Gastrocnemius medialis (tissue), 4 donors: ENCODE measurements around the gene DIP2C.

ENCODE experiments used
- POLR2A ChIP-seq, 2 donors: fragments of 450-650 bp; IDR thresholded peaks; one replicate each; pipeline ENCODE4 v1.6.1; 2017; ENCODE audit warnings: antibody characterized with exemption in 2 of 2, mild to moderate bottlenecking in 2 of 2, moderate library complexity in 2 of 2
- TF ChIP-seq, protein P1 (sequence below), 5 experiments: fragments of 450-650 bp in 3 of 5; fragments of 200-600 bp in 2 of 5; sonication (generic) in 2 of 5; IDR thresholded peaks in 4 of 5; conservative IDR thresholded peaks in 1 of 5; 1 replicate in 4 of 5; 2 replicates in 1 of 5; pipeline ENCODE4 v1.5.1; 2016 to 2019; ENCODE audit warnings: antibody characterized with exemption in 5 of 5, mild to moderate bottlenecking in 3 of 5, moderate library complexity in 3 of 5

DNA sequence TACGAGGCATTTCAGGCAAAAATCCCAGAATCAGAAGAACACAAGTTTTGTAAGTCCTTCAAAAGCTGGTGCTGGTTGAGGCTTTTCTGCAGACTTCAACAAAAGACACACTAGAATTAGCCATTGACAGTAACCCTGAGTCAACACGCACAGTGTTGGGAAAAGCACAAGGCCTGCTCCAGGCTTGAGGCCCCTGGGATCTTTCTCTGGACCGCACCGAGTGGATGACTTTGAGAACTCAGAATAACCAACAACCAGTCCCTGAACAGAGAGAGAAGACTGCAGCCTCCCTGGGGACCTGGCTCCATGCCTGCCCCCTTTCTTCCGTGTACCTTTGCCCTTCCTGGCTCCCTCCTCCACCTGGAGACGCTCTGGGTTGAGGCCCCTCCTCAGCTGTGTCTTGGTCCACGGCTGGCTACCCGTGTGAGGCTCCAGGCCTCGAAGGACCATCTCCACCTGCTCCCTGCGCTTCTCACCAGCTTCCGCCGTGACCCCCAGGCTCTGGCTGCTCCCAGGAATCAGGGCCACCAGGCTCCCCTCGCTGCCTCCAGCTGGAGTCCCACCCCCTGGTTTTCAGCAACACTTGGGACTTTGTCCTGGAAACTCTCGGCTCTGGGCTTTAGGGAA lies 28.4 kb downstream of the DIP2C start:
- TF ChIP-seq, protein P1, sequence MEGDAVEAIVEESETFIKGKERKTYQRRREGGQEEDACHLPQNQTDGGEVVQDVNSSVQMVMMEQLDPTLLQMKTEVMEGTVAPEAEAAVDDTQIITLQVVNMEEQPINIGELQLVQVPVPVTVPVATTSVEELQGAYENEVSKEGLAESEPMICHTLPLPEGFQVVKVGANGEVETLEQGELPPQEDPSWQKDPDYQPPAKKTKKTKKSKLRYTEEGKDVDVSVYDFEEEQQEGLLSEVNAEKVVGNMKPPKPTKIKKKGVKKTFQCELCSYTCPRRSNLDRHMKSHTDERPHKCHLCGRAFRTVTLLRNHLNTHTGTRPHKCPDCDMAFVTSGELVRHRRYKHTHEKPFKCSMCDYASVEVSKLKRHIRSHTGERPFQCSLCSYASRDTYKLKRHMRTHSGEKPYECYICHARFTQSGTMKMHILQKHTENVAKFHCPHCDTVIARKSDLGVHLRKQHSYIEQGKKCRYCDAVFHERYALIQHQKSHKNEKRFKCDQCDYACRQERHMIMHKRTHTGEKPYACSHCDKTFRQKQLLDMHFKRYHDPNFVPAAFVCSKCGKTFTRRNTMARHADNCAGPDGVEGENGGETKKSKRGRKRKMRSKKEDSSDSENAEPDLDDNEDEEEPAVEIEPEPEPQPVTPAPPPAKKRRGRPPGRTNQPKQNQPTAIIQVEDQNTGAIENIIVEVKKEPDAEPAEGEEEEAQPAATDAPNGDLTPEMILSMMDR (IDR thresholded peaks at IDR 0.05 in 4 of 5, conservative IDR thresholded peaks at IDR 0.05 in 1 of 5), result no peak
- TF ChIP-seq POLR2A (IDR thresholded peaks at IDR 0.05), result no peak
